Mononuclear cell (primary cell): ENCODE measurements around the gene SNRPB. TPM values are rescaled to one million over a fixed set of nuclear protein-coding genes. Genes with fewer than 3 reads are reported as not detected.

Experiments
- H3K27me3 ChIP-seq: 2 replicates; pipeline ENCODE4 v1.6.0; 2011; ENCODE audit warnings: low read length, control low read depth; ENCODE audit not compliant: insufficient read depth
- H3K4me1 ChIP-seq: 2 replicates; pipeline ENCODE4 v1.5.1; 2011; ENCODE audit warnings: mild to moderate bottlenecking, low read length, control low read depth; ENCODE audit not compliant: insufficient read depth
- H3K4me3 ChIP-seq: 2 replicates; pipeline ENCODE4 v1.5.1; 2011; ENCODE audit warnings: mild to moderate bottlenecking, low read length, moderate library complexity
- H3K9me3 ChIP-seq: 2 replicates; pipeline ENCODE4 v1.5.1; 2011; ENCODE audit warnings: low read depth, mild to moderate bottlenecking, control low read depth, low read length
- total RNA-seq: library from RNA; depleted of rRNA; stranded (reverse); fragments of >200 nt; gene quantifications from one replicate; pipeline ENCODE4 v1.2.3, GENCODE V29; 2012

The SNRPB gene
- total RNA-seq, 1 donor: 144 TPM

- Histone ChIP-seq H3K9me3 (no peaks in the 10 kb centered on the region), H3K4me1 (no peaks in the 10 kb centered on the region), H3K4me3 (no peak overlapping the region), H3K27me3 (peaks cover 21% of the 10 kb centered on the region)
Observed at GRCh38 chr20:2416541-2417212, 53.9 kb downstream of the SNRPB start.

Other genes starting within 250 kb of the SNRPB start
- 0.10 TPM for gene TGM3, start 174.8 kb downstream of the SNRPB start, total RNA-seq
- gene TGM6, start 89.9 kb downstream of the SNRPB start, total RNA-seq: not detected
- 3.1 TPM for gene ZNF343, start 38.1 kb upstream of the SNRPB start, total RNA-seq
- not detected for gene TMC2, start 65.8 kb upstream of the SNRPB start, total RNA-seq
- gene NOP56, start 181.8 kb upstream of the SNRPB start, total RNA-seq: 109 TPM
- gene IDH3B, start 193.4 kb upstream of the SNRPB start, total RNA-seq: 103 TPM
- gene EBF4, start 222.0 kb upstream of the SNRPB start, total RNA-seq: 0.63 TPM